GM13977 (cell line): ENCODE measurements around the gene RALGAPA2.

Source experiments
- DNase-seq: peaks from one replicate; pipeline ENCODE4 v3.0.0; 2012; ENCODE audit warnings: low spot score
- CTCF ChIP-seq: IDR thresholded peaks from 2 replicates; pipeline ENCODE4 v1.5.1; 2012; ENCODE audit warnings: mild to moderate bottlenecking, control low read depth; ENCODE audit not compliant: insufficient read depth; ENCODE audit errors: extremely low read depth, missing control alignments
- in situ Hi-C: fragments of 300-500 bp; cut with MboI; formaldehyde crosslinking; loops from one replicate; pipeline ENCODE4 v1.12.0; 2022; ENCODE audit warnings: low sequenced_read_pairs, low pct_unique_long_range_greater_than_20kb, mixed read lengths, inconsistent platforms; ENCODE audit not compliant: unreplicated experiment

RALGAPA2 gene

GRCh38 chr20:20404633-20405032 lies 307.8 kb downstream of the RALGAPA2 start:
- no peak for TF ChIP-seq CTCF
- in situ Hi-C loops: no loop called here
- DNase-seq: no peak

- no peak for TF ChIP-seq CTCF
- in situ Hi-C loops: no loop called here
- no peak for DNase-seq
Observed at GRCh38 chr20:20401991-20402390, 310.5 kb downstream of the RALGAPA2 start.

GRCh38 chr20:20399531-20400500 lies 312.6 kb downstream of the RALGAPA2 start:
- in situ Hi-C loops: no loop called here
- no peak for TF ChIP-seq CTCF
- DNase-seq: no peak

GRCh38 chr20:20398123-20398522 lies 314.3 kb downstream of the RALGAPA2 start:
- no peak for TF ChIP-seq CTCF
- in situ Hi-C loops: no loop called here
- no peak for DNase-seq

- no peak for TF ChIP-seq CTCF
- DNase-seq: no peak
- in situ Hi-C loops: no loop called here
Observed at GRCh38 chr20:20396794-20397193, 315.6 kb downstream of the RALGAPA2 start.

GRCh38 chr20:20395903-20396568 lies 316.4 kb downstream of the RALGAPA2 start:
- no peak for TF ChIP-seq CTCF
- no peak for DNase-seq
- in situ Hi-C loops: no loop called here
